HCT116 (cell line): Measurements from ENCODE around the gene SUSD3. TPM values are rescaled to one million over a fixed set of nuclear protein-coding genes. Genes with fewer than 3 reads are reported as not detected.

Experiments used
- ATAC-seq: fragments of 200-7000 bp; cut with Tn5 transposase; 2 replicates; pipeline ENCODE4 v1.9.1; 2020; ENCODE audit warnings: mild to moderate bottlenecking, moderate library complexity
- BruUV-seq: library from RNA; stranded (reverse); fragments of 400-500 nt; replicated peaks from 2 replicates; lab custom pipeline; 2021; lab: Mats Ljungman, UMichigan
- CTCF ChIA-PET: fragments of 300-600 bp; sonication (Branson Sonifier 250); formaldehyde crosslinking; loops from one replicate; lab custom pipeline; 2021; ENCODE audit warnings: antibody characterized with exemption; lab: Charles Lee
- POLR2A ChIA-PET: fragments of 300-600, 350-600 bp; sonication (Branson Sonifier 250); formaldehyde crosslinking; loops from one replicate; lab custom pipeline; 2021; ENCODE audit warnings: antibody characterized with exemption; lab: Charles Lee
- RAD21 ChIA-PET, 2 experiments: fragments of 300-600 bp; sonication (Branson Sonifier 250); formaldehyde crosslinking; loops; one replicate each; lab custom pipeline; 2023; ENCODE audit warnings: low total read pairs in 2 of 2; ENCODE audit not compliant: uncharacterized antibody in 2 of 2, unreplicated experiment in 2 of 2, low non-redundant PET in 1 of 2; lab: Charles Lee
- DNase-seq: peaks from one replicate; pipeline ENCODE4 v3.0.0-alpha.2; 2010; ENCODE audit warnings: low read depth, low spot score
- H2AFZ ChIP-seq: fragments of 200-600 bp; shearing (Covaris generic), sonication (generic); 2 replicates; pipeline ENCODE4 v1.6.1; 2017; ENCODE audit warnings: low read depth, mixed run types, mixed read lengths, antibody characterized with exemption, low read length; ENCODE audit not compliant: poor library complexity, severe bottlenecking
- H3K27ac ChIP-seq: 2 replicates; pipeline ENCODE4 v1.5.1; 2012; ENCODE audit warnings: low read depth, low read length
- H3K27me3 ChIP-seq: fragments of 200-600 bp; sonication (generic); 2 replicates; pipeline ENCODE4 v1.6.1; 2016; ENCODE audit warnings: mixed run types, low read length, mixed read lengths; ENCODE audit not compliant: insufficient read depth
- H3K36me3 ChIP-seq, 2 experiments: fragments of 200-500 bp in 1 of 2; fragments of 200-600 bp in 1 of 2; sonication (Bioruptor generic) in 1 of 2; sonication (generic) in 1 of 2; 2 replicates each; pipeline versions ENCODE4 v1.5.1 to v1.6.1; 2014 to 2016; ENCODE audit warnings: low read length in 2 of 2, inconsistent platforms in 1 of 2, mixed read lengths in 1 of 2, mixed run types in 1 of 2; ENCODE audit not compliant: insufficient read depth in 2 of 2, control insufficient read depth in 1 of 2
- H3K4me1 ChIP-seq, 2 experiments: fragments of 200-600 bp in 1 of 2; sonication (generic) in 1 of 2; 2 replicates each; pipeline versions ENCODE4 v1.5.1 to v1.6.1; 2012 to 2017; ENCODE audit warnings: low read length in 2 of 2, inconsistent platforms in 1 of 2, mild to moderate bottlenecking in 1 of 2, mixed read lengths in 1 of 2, mixed run types in 1 of 2, moderate library complexity in 1 of 2; ENCODE audit not compliant: insufficient read depth in 2 of 2, control insufficient read depth in 1 of 2
- H3K4me2 ChIP-seq: fragments of 200-600 bp; sonication (generic); 2 replicates; pipeline ENCODE4 v1.6.1; 2017; ENCODE audit warnings: mixed run types, low read length, mixed read lengths
- H3K4me3 ChIP-seq, 2 experiments: fragments of 200-600 bp in 1 of 2; sonication (generic) in 1 of 2; replicated peaks in 1 of 2; 2 replicates each; pipeline ENCODE4 v1.5.1; 2011 to 2016; ENCODE audit warnings: low read length in 2 of 2, control low read depth in 1 of 2, low read depth in 1 of 2, mild to moderate bottlenecking in 1 of 2, mixed read lengths in 1 of 2, mixed run types in 1 of 2
- H3K79me2 ChIP-seq: fragments of 200-600 bp; sonication (generic); 2 replicates; pipeline ENCODE4 v1.6.1; 2017; ENCODE audit warnings: mild to moderate bottlenecking, mixed run types, low read length, moderate library complexity, mixed read lengths; ENCODE audit not compliant: insufficient read depth
- H3K9ac ChIP-seq: fragments of 200-600 bp; sonication (generic); 2 replicates; pipeline ENCODE4 v1.6.1; 2016; ENCODE audit warnings: low read length, mixed read lengths
- H3K9me2 ChIP-seq: fragments of 200-600 bp; sonication (generic), shearing (Covaris generic); 2 replicates; pipeline ENCODE4 v1.6.1; 2017; ENCODE audit warnings: mixed run types, mild to moderate bottlenecking, moderate library complexity; ENCODE audit not compliant: insufficient read depth
- H3K9me3 ChIP-seq, 2 experiments: fragments of 200-500 bp in 1 of 2; fragments of 200-600 bp in 1 of 2; sonication (Bioruptor generic) in 1 of 2; sonication (generic) in 1 of 2; 2 replicates each; pipeline ENCODE4 v1.6.1; 2014 to 2017; ENCODE audit warnings: low read length in 2 of 2, mixed read lengths in 2 of 2, inconsistent platforms in 1 of 2, low read depth in 1 of 2, mild to moderate bottlenecking in 1 of 2, mixed run types in 1 of 2, moderate library complexity in 1 of 2; ENCODE audit not compliant: control insufficient read depth in 1 of 2, insufficient read depth in 1 of 2
- H4K20me1 ChIP-seq: fragments of 200-600 bp; sonication (generic), shearing (Covaris generic); 2 replicates; pipeline ENCODE4 v1.6.1; 2017; ENCODE audit warnings: mixed run types, mild to moderate bottlenecking, moderate library complexity; ENCODE audit not compliant: insufficient read depth
- CBX3 ChIP-seq: IDR thresholded peaks from 2 replicates; pipeline ENCODE4 v1.6.1; 2012; ENCODE audit warnings: low read depth
- CEBPB ChIP-seq: IDR thresholded peaks from 2 replicates; pipeline ENCODE4 v1.6.1; 2012; ENCODE audit warnings: low read depth
- EGR1 ChIP-seq: IDR thresholded peaks from 2 replicates; pipeline ENCODE4 v1.6.1; 2012; ENCODE audit warnings: low read depth
- ELF1 ChIP-seq: IDR thresholded peaks from 2 replicates; pipeline ENCODE4 v1.6.1; 2012; ENCODE audit warnings: low read depth, borderline replicate concordance
- EZH2 ChIP-seq: fragments of 200-600 bp; sonication (generic); IDR thresholded peaks from 2 replicates; pipeline ENCODE4 v1.6.1; 2017; ENCODE audit warnings: antibody characterized with exemption, mixed run types
- EZH2phosphoT487 ChIP-seq: fragments of 200-600 bp; IDR thresholded peaks from 2 replicates; pipeline ENCODE4 v1.6.1; 2018; ENCODE audit warnings: antibody characterized with exemption, borderline replicate concordance
- FOSL1 ChIP-seq: IDR thresholded peaks from 2 replicates; pipeline ENCODE4 v1.6.1; 2012; ENCODE audit warnings: low read depth
- JUND ChIP-seq: IDR thresholded peaks from 2 replicates; pipeline ENCODE4 v1.6.1; 2012
- POLR2AphosphoS5 ChIP-seq: IDR thresholded peaks from 2 replicates; pipeline ENCODE4 v1.6.1; 2011; ENCODE audit warnings: mild to moderate bottlenecking, low read depth, low read length, moderate library complexity
- RAD21 ChIP-seq: IDR thresholded peaks from 2 replicates; pipeline ENCODE4 v1.6.1; 2012; ENCODE audit warnings: low read depth, mild to moderate bottlenecking
- SIN3A ChIP-seq: IDR thresholded peaks from 2 replicates; pipeline ENCODE4 v1.6.1; 2012; ENCODE audit warnings: low read depth
- SP1 ChIP-seq: IDR thresholded peaks from 2 replicates; pipeline ENCODE4 v1.6.1; 2012; ENCODE audit warnings: low read depth
- SRF ChIP-seq: IDR thresholded peaks from 2 replicates; pipeline ENCODE4 v1.6.1; 2012; ENCODE audit warnings: low read depth
- YY1 ChIP-seq: IDR thresholded peaks from 2 replicates; pipeline ENCODE4 v1.6.1; 2011; ENCODE audit warnings: low read length, low read depth, moderate library complexity, mild to moderate bottlenecking; ENCODE audit not compliant: insufficient replicate concordance; ENCODE audit errors: extremely low read depth
- ZFX ChIP-seq: fragments of 450-650 bp; IDR thresholded peaks from 2 replicates; pipeline ENCODE4 v1.6.1; 2017
- intact Hi-C: fragments of 100-400 bp; cut with micrococcal nuclease; formaldehyde crosslinking; loops from 2 replicates; pipeline ENCODE4 v1.10.0; 2022
- total RNA-seq: library from RNA; stranded (reverse); gene quantifications from one replicate; pipeline ENCODE4 v1.2.1, GENCODE V29; 2021; ENCODE audit not compliant: unreplicated experiment
- TF ChIP-seq, protein P1 (sequence below): IDR thresholded peaks from 2 replicates; pipeline ENCODE4 v1.6.1; 2011; ENCODE audit warnings: mild to moderate bottlenecking, low read length, moderate library complexity; ENCODE audit not compliant: insufficient replicate concordance; ENCODE audit errors: extremely low read depth
- TF ChIP-seq, protein P2 (sequence below), 3 experiments: fragments of 200-600 bp in 1 of 3; sonication (generic) in 1 of 3; IDR thresholded peaks in 2 of 3; conservative IDR thresholded peaks in 1 of 3; 2 replicates each; pipeline ENCODE4 v1.5.1; 2012 to 2017; ENCODE audit warnings: low read depth in 2 of 3, low read length in 2 of 3, antibody characterized with exemption in 1 of 3, borderline replicate concordance in 1 of 3, control low read depth in 1 of 3, mild to moderate bottlenecking in 1 of 3, mixed read lengths in 1 of 3, mixed run types in 1 of 3, moderate library complexity in 1 of 3; ENCODE audit not compliant: insufficient read depth in 1 of 3
- TF ChIP-seq, protein P3 (sequence below): IDR thresholded peaks from 2 replicates; pipeline ENCODE4 v1.6.1; 2012; ENCODE audit warnings: low read depth

SUSD3 gene
- total RNA-seq, 1 experiment from 2014 or later = 11.3 TPM

DNA sequence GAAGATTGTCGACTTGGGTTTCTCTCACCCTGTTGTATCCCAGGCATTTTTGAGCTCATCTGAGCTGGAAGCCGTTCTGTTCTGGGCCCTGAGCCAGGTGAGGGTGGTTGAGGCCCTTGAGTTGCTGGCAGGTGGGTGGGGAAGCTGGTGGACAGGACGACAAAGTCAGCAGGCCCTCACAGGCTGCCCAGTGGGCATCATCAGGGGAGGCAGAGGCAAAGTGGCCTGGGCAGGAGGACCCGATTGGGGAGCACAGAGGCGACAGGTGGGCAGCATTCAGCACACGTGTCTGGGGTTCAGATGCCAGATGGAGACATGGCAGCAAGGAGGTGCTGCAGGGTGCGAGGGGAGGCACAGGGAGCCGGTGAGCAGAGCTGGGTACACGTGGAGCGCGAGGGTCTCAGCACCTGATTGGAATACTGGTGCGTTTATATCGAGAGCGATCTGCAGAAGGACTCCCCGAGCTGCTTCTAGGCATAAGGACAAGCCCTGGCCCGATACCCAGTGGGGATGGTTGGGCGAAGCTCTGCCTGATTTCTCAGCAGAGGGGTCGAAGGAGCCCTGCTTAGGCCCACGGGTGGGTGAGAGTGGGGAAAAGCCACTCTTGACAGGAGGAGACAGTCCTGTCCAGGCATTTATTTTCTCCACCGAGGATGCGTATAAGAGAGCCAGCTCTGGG is 49.0 kb upstream of the SUSD3 start:
- ChIA-PET RAD21 (no interaction called here), POLR2A (no interaction called here), CTCF (no interaction called here)
- H3K36me3 ChIP-seq = no peaks in the 10 kb centered on the region
- intact Hi-C loops = loop anchor here (10.0 kb wide), 1 partner anchor 555 kb away; no protein-coding TSS in a partner anchor
- DNase-seq = no peak
- H3K9me2 ChIP-seq = no peaks in the 10 kb centered on the region
- H2AFZ ChIP-seq = no peak overlapping the region
- no peak overlapping the region for H3K4me3 ChIP-seq
- H3K4me1 ChIP-seq = peaks cover 1 to 6% of the 10 kb centered on the region in 2 experiments; a peak in 3 of 4 replicates
- no peak overlapping the region for H3K27ac ChIP-seq
- ATAC-seq = no peak
- TF ChIP-seq ZFX = no peak
- TF ChIP-seq JUND = no peak
- no peak for TF ChIP-seq CBX3
- TF ChIP-seq ELF1 = no peak
- no peak for TF ChIP-seq CEBPB
- no peak for TF ChIP-seq FOSL1
- TF ChIP-seq SRF = no peak
- no peak for TF ChIP-seq POLR2AphosphoS5
- TF ChIP-seq EZH2phosphoT487 = no peak
- no peak for TF ChIP-seq YY1
- TF ChIP-seq EGR1 = no peak
- no peak for TF ChIP-seq EZH2
- TF ChIP-seq SP1 = no peak
- TF ChIP-seq SIN3A = no peak
- TF ChIP-seq, protein P1, sequence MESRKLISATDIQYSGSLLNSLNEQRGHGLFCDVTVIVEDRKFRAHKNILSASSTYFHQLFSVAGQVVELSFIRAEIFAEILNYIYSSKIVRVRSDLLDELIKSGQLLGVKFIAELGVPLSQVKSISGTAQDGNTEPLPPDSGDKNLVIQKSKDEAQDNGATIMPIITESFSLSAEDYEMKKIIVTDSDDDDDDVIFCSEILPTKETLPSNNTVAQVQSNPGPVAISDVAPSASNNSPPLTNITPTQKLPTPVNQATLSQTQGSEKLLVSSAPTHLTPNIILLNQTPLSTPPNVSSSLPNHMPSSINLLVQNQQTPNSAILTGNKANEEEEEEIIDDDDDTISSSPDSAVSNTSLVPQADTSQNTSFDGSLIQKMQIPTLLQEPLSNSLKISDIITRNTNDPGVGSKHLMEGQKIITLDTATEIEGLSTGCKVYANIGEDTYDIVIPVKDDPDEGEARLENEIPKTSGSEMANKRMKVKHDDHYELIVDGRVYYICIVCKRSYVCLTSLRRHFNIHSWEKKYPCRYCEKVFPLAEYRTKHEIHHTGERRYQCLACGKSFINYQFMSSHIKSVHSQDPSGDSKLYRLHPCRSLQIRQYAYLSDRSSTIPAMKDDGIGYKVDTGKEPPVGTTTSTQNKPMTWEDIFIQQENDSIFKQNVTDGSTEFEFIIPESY = no peak
- no peak for TF ChIP-seq RAD21
- TF ChIP-seq, protein P2, sequence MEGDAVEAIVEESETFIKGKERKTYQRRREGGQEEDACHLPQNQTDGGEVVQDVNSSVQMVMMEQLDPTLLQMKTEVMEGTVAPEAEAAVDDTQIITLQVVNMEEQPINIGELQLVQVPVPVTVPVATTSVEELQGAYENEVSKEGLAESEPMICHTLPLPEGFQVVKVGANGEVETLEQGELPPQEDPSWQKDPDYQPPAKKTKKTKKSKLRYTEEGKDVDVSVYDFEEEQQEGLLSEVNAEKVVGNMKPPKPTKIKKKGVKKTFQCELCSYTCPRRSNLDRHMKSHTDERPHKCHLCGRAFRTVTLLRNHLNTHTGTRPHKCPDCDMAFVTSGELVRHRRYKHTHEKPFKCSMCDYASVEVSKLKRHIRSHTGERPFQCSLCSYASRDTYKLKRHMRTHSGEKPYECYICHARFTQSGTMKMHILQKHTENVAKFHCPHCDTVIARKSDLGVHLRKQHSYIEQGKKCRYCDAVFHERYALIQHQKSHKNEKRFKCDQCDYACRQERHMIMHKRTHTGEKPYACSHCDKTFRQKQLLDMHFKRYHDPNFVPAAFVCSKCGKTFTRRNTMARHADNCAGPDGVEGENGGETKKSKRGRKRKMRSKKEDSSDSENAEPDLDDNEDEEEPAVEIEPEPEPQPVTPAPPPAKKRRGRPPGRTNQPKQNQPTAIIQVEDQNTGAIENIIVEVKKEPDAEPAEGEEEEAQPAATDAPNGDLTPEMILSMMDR (IDR thresholded peaks at IDR 0.05 in 2 of 3, conservative IDR thresholded peaks at IDR 0.05 in 1 of 3; ENCODE audit: borderline replicate concordance in 1 of 3, insufficient read depth in 1 of 3, low read depth in 2 of 3, low read length in 2 of 3) = no peak
- TF ChIP-seq, protein P3, sequence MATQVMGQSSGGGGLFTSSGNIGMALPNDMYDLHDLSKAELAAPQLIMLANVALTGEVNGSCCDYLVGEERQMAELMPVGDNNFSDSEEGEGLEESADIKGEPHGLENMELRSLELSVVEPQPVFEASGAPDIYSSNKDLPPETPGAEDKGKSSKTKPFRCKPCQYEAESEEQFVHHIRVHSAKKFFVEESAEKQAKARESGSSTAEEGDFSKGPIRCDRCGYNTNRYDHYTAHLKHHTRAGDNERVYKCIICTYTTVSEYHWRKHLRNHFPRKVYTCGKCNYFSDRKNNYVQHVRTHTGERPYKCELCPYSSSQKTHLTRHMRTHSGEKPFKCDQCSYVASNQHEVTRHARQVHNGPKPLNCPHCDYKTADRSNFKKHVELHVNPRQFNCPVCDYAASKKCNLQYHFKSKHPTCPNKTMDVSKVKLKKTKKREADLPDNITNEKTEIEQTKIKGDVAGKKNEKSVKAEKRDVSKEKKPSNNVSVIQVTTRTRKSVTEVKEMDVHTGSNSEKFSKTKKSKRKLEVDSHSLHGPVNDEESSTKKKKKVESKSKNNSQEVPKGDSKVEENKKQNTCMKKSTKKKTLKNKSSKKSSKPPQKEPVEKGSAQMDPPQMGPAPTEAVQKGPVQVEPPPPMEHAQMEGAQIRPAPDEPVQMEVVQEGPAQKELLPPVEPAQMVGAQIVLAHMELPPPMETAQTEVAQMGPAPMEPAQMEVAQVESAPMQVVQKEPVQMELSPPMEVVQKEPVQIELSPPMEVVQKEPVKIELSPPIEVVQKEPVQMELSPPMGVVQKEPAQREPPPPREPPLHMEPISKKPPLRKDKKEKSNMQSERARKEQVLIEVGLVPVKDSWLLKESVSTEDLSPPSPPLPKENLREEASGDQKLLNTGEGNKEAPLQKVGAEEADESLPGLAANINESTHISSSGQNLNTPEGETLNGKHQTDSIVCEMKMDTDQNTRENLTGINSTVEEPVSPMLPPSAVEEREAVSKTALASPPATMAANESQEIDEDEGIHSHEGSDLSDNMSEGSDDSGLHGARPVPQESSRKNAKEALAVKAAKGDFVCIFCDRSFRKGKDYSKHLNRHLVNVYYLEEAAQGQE = no peak
- no peak overlapping the region for H3K9ac ChIP-seq
- no TSS peak for BruUV-seq
- H3K4me2 ChIP-seq = no peak overlapping the region
- H3K79me2 ChIP-seq = no peaks in the 10 kb centered on the region
- H3K27me3 ChIP-seq = no peaks in the 10 kb centered on the region
- no peaks in the 10 kb centered on the region for H4K20me1 ChIP-seq
- H3K9me3 ChIP-seq = no peaks in the 10 kb centered on the region
